Astrocyte (in vitro differentiated cells and primary cell): ENCODE data around the gene ACACB. TPM values are rescaled to one million over a fixed set of nuclear protein-coding genes. Genes with fewer than 3 reads are reported as not detected.
A peak's percentile ranks its signal among the peaks of the same experiment; 100 is the strongest.

Experiments used
- DNase-seq: peaks from one replicate; pipeline ENCODE4 v3.0.0-alpha.2; 2010; ENCODE audit warnings: low read depth
- FAIRE-seq: peaks from 2 replicates; lab custom pipeline; 2011; peaks lifted over from hg19 to GRCh38; lab: Jason Lieb, UNC
- H2AFZ ChIP-seq: 2 replicates; pipeline ENCODE4 v1.6.0; 2012; ENCODE audit warnings: low read depth, low read length, inconsistent platforms
- H3K27ac ChIP-seq: 2 replicates; pipeline ENCODE4 v1.5.1; 2011; ENCODE audit warnings: low read depth, low read length, inconsistent platforms
- H3K27me3 ChIP-seq: 2 replicates; pipeline ENCODE4 v1.6.0; 2011; ENCODE audit warnings: low read length, inconsistent platforms; ENCODE audit not compliant: insufficient read depth
- H3K36me3 ChIP-seq: 2 replicates; pipeline ENCODE4 v1.5.1; 2011; ENCODE audit warnings: low read length, inconsistent platforms; ENCODE audit not compliant: insufficient read depth
- H3K4me1 ChIP-seq: 2 replicates; pipeline ENCODE4 v1.5.1; 2011; ENCODE audit warnings: low read length, inconsistent platforms; ENCODE audit not compliant: insufficient read depth
- H3K4me2 ChIP-seq: 2 replicates; pipeline ENCODE4 v1.6.0; 2012; ENCODE audit warnings: low read length, inconsistent platforms
- H3K4me3 ChIP-seq: 2 replicates; pipeline ENCODE4 v1.5.1; 2011; ENCODE audit warnings: low read depth, mild to moderate bottlenecking, low read length, inconsistent platforms; ENCODE audit not compliant: insufficient read depth
- H3K79me2 ChIP-seq: 2 replicates; pipeline ENCODE4 v1.6.0; 2012; ENCODE audit warnings: mild to moderate bottlenecking, low read length, inconsistent platforms; ENCODE audit not compliant: insufficient read depth
- H3K9ac ChIP-seq: 2 replicates; pipeline ENCODE4 v1.6.0; 2012; ENCODE audit warnings: mild to moderate bottlenecking, low read length, inconsistent platforms
- H3K9me3 ChIP-seq: 2 replicates; pipeline ENCODE4 v1.5.1; 2012; ENCODE audit warnings: low read depth, mild to moderate bottlenecking, low read length, inconsistent platforms; ENCODE audit not compliant: insufficient read depth
- H4K20me1 ChIP-seq: 2 replicates; pipeline ENCODE4 v1.6.0; 2012; ENCODE audit warnings: low read length, inconsistent platforms; ENCODE audit not compliant: insufficient read depth
- H3K27ac Mint-ChIP-seq: one replicate; pipeline ENCODE4 v1.8.0; 2021; ENCODE audit warnings: mild to moderate bottlenecking, mixed read lengths; ENCODE audit not compliant: unreplicated experiment
- H3K27me3 Mint-ChIP-seq: one replicate; pipeline ENCODE4 v1.8.0; 2021; ENCODE audit warnings: low read depth, mixed read lengths; ENCODE audit not compliant: unreplicated experiment
- H3K36me3 Mint-ChIP-seq: one replicate; pipeline ENCODE4 v1.8.0; 2021; ENCODE audit warnings: low read depth, mixed read lengths; ENCODE audit not compliant: unreplicated experiment
- H3K4me1 Mint-ChIP-seq: one replicate; pipeline ENCODE4 v1.8.0; 2021; ENCODE audit warnings: low read depth, mixed read lengths; ENCODE audit not compliant: unreplicated experiment
- H3K4me3 Mint-ChIP-seq: one replicate; pipeline ENCODE4 v1.8.0; 2021; ENCODE audit warnings: mild to moderate bottlenecking, moderate library complexity, mixed read lengths; ENCODE audit not compliant: unreplicated experiment
- H3K9me3 Mint-ChIP-seq: one replicate; pipeline ENCODE4 v1.8.0; 2021; ENCODE audit warnings: mild to moderate bottlenecking, mixed read lengths; ENCODE audit not compliant: unreplicated experiment
- EZH2 ChIP-seq: IDR thresholded peaks from 2 replicates; pipeline ENCODE4 v1.6.1; 2012; ENCODE audit warnings: mild to moderate bottlenecking, low read length, inconsistent platforms; ENCODE audit not compliant: insufficient read depth
- total RNA-seq: library from RNA; stranded (reverse); gene quantifications from 2 replicates; pipeline ENCODE4 v1.2.1, GENCODE V29; 2021
- TF ChIP-seq, protein P1 (sequence below): IDR thresholded peaks from 2 replicates; pipeline ENCODE4 v1.5.1; 2011; ENCODE audit warnings: low read depth, mild to moderate bottlenecking, inconsistent platforms, low read length, moderate library complexity; ENCODE audit not compliant: insufficient read depth

ACACB gene
- total RNA-seq, 1 donor from 2014 or later = 3.9 TPM

DNA sequence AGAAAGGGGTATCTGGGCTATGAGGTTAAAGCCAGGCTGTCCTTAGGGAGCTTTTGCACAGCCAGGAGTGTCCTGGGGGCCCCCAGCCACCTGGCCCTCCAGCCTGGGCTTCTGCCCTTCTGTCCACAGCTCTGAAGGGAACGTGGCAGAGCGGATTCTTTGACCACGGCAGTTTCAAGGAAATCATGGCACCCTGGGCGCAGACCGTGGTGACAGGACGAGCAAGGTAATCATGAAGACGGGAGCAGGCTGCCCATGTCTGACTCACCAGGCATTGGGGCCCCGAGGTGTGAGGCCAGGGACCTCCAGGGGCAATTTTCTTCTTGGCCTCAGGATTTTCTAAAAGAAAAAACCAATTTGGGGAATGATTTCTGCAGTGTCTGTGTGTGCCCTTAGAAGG lies 139.6 kb downstream of the ACACB start:
- H3K36me3 Mint-ChIP-seq = peaks cover 3% of the 10 kb centered on the region
- no peaks in the 10 kb centered on the region for H3K9me3 ChIP-seq
- no peaks in the 10 kb centered on the region for H3K4me1 Mint-ChIP-seq
- no peaks in the 10 kb centered on the region for H3K27me3 ChIP-seq
- no peak overlapping the region for H3K27ac ChIP-seq
- H3K4me1 ChIP-seq = no peaks in the 10 kb centered on the region
- TF ChIP-seq EZH2 = no peak
- TF ChIP-seq, protein P1, sequence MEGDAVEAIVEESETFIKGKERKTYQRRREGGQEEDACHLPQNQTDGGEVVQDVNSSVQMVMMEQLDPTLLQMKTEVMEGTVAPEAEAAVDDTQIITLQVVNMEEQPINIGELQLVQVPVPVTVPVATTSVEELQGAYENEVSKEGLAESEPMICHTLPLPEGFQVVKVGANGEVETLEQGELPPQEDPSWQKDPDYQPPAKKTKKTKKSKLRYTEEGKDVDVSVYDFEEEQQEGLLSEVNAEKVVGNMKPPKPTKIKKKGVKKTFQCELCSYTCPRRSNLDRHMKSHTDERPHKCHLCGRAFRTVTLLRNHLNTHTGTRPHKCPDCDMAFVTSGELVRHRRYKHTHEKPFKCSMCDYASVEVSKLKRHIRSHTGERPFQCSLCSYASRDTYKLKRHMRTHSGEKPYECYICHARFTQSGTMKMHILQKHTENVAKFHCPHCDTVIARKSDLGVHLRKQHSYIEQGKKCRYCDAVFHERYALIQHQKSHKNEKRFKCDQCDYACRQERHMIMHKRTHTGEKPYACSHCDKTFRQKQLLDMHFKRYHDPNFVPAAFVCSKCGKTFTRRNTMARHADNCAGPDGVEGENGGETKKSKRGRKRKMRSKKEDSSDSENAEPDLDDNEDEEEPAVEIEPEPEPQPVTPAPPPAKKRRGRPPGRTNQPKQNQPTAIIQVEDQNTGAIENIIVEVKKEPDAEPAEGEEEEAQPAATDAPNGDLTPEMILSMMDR = no peak
- DNase-seq (no peak), FAIRE-seq (no peak)
- H3K27me3 Mint-ChIP-seq = peaks cover 10% of the 10 kb centered on the region
- H3K9me3 Mint-ChIP-seq = peaks cover 17% of the 10 kb centered on the region
- no peaks in the 10 kb centered on the region for H3K79me2 ChIP-seq
- no peak overlapping the region for H3K9ac ChIP-seq
- H2AFZ ChIP-seq = no peak overlapping the region
- no peaks in the 10 kb centered on the region for H3K36me3 ChIP-seq
- H3K4me2 ChIP-seq = no peak overlapping the region
- no peak overlapping the region for H3K4me3 ChIP-seq
- peak overlapping the region; percentile 69 for H3K27ac Mint-ChIP-seq
- H3K4me3 Mint-ChIP-seq = no peak overlapping the region
- H4K20me1 ChIP-seq = no peaks in the 10 kb centered on the region

DNA sequence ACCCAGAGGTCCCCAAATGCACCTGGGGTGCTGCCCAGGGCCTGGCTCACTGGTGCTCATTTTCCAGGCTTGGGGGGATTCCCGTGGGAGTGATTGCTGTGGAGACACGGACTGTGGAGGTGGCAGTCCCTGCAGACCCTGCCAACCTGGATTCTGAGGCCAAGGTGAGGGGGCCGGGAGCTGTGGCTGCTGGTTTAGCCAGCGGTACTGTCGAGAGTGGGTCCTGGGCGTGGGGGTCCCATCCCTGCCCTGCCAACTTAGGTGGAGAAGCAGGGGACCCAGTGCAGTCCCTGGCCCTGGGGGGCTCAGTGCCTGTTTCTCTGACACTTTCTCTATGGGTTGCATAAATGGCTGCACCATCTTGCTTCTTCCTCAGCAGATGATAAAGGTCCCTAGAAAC lies 141.8 kb downstream of the ACACB start:
- no peak for FAIRE-seq
- no peaks in the 10 kb centered on the region for H3K79me2 ChIP-seq
- no peaks in the 10 kb centered on the region for H3K9me3 ChIP-seq
- Mint-ChIP-seq H3K4me3 (no peak overlapping the region), H3K27ac (no peak overlapping the region), H3K9me3 (peaks cover 12% of the 10 kb centered on the region), H3K27me3 (peaks cover 12% of the 10 kb centered on the region), H3K4me1 (no peaks in the 10 kb centered on the region), H3K36me3 (peaks cover 1% of the 10 kb centered on the region)
- no peak overlapping the region for H3K4me3 ChIP-seq
- H3K27me3 ChIP-seq = no peaks in the 10 kb centered on the region
- H3K9ac ChIP-seq = no peak overlapping the region
- H4K20me1 ChIP-seq = no peaks in the 10 kb centered on the region
- no peak overlapping the region for H2AFZ ChIP-seq
- no peak overlapping the region for H3K4me2 ChIP-seq
- no peak for DNase-seq
- H3K36me3 ChIP-seq = no peaks in the 10 kb centered on the region
- TF ChIP-seq EZH2 = no peak
- TF ChIP-seq, protein P1 = no peak
- no peak overlapping the region for H3K27ac ChIP-seq
- no peaks in the 10 kb centered on the region for H3K4me1 ChIP-seq

DNA sequence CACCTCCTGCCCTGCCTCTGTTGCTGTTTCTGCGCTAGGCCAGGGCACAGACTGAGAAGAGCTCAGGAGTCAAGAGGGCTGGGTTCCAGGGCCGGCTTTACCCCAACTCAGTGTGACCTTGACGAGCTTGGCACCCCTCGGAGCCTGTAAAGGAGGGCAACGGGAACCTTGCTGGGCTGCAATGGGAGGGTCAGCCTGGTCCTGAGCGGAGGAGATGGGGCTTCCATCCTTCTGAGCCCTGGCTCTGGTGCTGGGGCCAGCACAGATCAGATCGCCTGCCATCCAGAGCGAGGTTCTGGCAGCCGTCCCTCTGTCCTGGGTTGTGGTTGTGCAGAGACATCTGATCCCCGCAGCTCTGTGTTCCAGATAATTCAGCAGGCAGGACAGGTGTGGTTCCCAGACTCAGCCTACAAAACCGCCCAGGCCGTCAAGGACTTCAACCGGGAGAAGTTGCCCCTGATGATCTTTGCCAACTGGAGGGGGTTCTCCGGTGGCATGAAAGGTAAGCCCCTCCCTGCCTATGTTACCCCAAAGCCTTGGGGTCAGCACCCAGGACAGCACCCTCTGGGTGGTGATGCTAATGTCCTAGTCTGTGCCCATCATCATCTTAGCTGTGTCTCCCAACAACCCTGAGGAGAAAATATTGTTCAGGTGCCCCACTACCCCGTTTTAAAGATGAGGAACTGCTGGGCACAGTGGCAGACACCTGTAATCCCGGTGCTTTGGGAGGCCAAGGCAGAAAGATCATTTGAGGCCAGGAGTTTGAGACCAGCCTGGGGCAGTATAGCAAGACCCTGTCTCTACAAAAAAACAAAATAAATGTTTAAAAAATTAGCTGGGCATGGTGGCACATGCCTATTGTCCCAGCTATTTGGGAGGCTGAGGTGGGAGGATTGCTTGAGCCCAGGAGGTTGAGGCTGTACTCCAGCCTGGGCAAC lies 142.5 kb downstream of the ACACB start:
- FAIRE-seq (no peak), DNase-seq (no peak)
- Mint-ChIP-seq H3K27me3 (peaks cover 14% of the 10 kb centered on the region), H3K27ac (no peak overlapping the region), H3K4me3 (no peak overlapping the region), H3K4me1 (no peaks in the 10 kb centered on the region), H3K9me3 (peaks cover 8% of the 10 kb centered on the region), H3K36me3 (peaks cover 1% of the 10 kb centered on the region)
- H3K27me3 ChIP-seq = no peaks in the 10 kb centered on the region
- no peak overlapping the region for H3K27ac ChIP-seq
- no peaks in the 10 kb centered on the region for H3K9me3 ChIP-seq
- H3K9ac ChIP-seq = no peak overlapping the region
- H3K79me2 ChIP-seq = no peaks in the 10 kb centered on the region
- no peaks in the 10 kb centered on the region for H4K20me1 ChIP-seq
- H3K4me2 ChIP-seq = no peak overlapping the region
- H2AFZ ChIP-seq = no peak overlapping the region
- H3K36me3 ChIP-seq = no peaks in the 10 kb centered on the region
- H3K4me1 ChIP-seq = no peaks in the 10 kb centered on the region
- TF ChIP-seq, protein P1 = no peak
- no peak overlapping the region for H3K4me3 ChIP-seq
